GM19467 (cell line): ENCODE measurements around the gene SSTR3.
"Not testable (repeated sequence)": the region's sequence is repeated elsewhere in the genome, so short reads cannot be mapped to it uniquely, and the experiment has no call there.

ENCODE experiments used
- ATAC-seq: cut with Tn5 transposase; IDR thresholded peaks from one replicate; pipeline ENCODE4 v1.9.1; 2021; ENCODE audit warnings: mild to moderate bottlenecking, moderate library complexity; ENCODE audit not compliant: unreplicated experiment

Gene SSTR3

GRCh38 chr22:37243402-37244113, 31.3 kb upstream of the SSTR3 start:
- ATAC-seq = no peak

- peak; percentile 49 for ATAC-seq
Measured at GRCh38 chr22:37242395-37242918, 30.2 kb upstream of the SSTR3 start.

- ATAC-seq = no peak
Measured at GRCh38 chr22:37241351-37242142, 29.3 kb upstream of the SSTR3 start.

GRCh38 chr22:37240941-37241320, 28.7 kb upstream of the SSTR3 start:
- no peak for ATAC-seq

- no peak for ATAC-seq
Measured at GRCh38 chr22:37240240-37240940, 28.1 kb upstream of the SSTR3 start.

- ATAC-seq = no peak
Measured at GRCh38 chr22:37239336-37240239, 27.3 kb upstream of the SSTR3 start.

GRCh38 chr22:37237371-37238268, 25.3 kb upstream of the SSTR3 start:
- no peak for ATAC-seq

- no peak for ATAC-seq
Measured at GRCh38 chr22:37235897-37236607, 23.8 kb upstream of the SSTR3 start.

GRCh38 chr22:37234736-37235711, 22.7 kb upstream of the SSTR3 start:
- no peak for ATAC-seq

GRCh38 chr22:37233751-37234631, 21.7 kb upstream of the SSTR3 start:
- no peak for ATAC-seq

- ATAC-seq = not testable (repeated sequence)
Measured at GRCh38 chr22:37233371-37233750, 21.1 kb upstream of the SSTR3 start.

GRCh38 chr22:37232140-37232998, 20.1 kb upstream of the SSTR3 start:
- no peak for ATAC-seq

- no peak for ATAC-seq
Measured at GRCh38 chr22:37231406-37232139, 19.3 kb upstream of the SSTR3 start.

GRCh38 chr22:37230673-37231405, 18.6 kb upstream of the SSTR3 start:
- no peak for ATAC-seq
